ENCODE results near the gene PON2. TPM values are rescaled to one million over a fixed set of nuclear protein-coding genes. Genes with fewer than 3 reads are reported as not detected.
"Not testable (repeated sequence)": the region's sequence is repeated elsewhere in the genome, so short reads cannot be mapped to it uniquely, and the experiment has no call there.

The PON2 gene
- total RNA-seq, 1 donor from 2014 or later: 110 TPM

DNA sequence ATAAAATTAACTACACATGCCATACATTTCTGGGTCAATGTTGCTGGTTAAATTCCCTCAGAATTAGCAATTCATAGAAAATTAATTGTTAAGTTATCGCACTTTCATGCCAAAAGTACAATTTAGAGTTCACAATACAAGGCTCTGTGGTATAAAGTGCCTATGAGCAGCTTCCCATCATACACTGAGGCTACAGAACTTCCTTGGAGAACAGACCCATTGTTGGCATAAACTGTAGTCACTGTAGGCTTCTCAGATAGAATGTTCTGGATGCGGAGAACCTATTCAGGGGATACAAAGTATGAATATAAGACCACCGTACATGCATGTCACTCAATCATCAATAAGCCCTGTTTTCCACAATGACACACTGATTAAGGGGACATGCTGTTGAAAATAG is 29.6 kb downstream of the PON2 start:
- DNase-seq: no peak

DNA sequence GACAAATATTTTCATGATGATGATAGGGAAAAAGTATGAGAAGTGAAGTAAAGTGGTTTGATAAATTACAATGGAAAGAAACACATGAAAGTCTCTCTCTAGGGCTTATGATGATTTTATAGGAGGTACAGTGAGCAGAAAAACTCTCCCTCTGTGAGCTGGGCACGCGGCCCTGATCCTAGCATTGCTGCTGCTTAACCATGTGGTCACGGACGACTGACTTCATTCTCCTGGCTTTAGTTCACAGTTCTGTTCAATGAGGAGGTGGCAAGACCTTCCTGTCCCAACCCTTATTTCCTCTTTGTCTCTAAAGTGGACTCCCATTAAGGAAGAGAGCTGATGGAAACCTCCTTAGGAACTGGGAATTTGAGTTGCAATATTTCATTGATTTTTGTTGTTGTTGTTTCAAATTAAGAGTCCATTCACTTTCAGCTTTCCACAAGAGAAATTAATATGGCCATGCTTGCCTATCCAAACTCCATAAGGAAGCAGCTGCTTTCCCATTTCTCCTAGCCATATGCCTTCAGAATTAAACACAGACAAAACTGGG is 30.4 kb downstream of the PON2 start:
- peak; percentile 29 for DNase-seq

DNA sequence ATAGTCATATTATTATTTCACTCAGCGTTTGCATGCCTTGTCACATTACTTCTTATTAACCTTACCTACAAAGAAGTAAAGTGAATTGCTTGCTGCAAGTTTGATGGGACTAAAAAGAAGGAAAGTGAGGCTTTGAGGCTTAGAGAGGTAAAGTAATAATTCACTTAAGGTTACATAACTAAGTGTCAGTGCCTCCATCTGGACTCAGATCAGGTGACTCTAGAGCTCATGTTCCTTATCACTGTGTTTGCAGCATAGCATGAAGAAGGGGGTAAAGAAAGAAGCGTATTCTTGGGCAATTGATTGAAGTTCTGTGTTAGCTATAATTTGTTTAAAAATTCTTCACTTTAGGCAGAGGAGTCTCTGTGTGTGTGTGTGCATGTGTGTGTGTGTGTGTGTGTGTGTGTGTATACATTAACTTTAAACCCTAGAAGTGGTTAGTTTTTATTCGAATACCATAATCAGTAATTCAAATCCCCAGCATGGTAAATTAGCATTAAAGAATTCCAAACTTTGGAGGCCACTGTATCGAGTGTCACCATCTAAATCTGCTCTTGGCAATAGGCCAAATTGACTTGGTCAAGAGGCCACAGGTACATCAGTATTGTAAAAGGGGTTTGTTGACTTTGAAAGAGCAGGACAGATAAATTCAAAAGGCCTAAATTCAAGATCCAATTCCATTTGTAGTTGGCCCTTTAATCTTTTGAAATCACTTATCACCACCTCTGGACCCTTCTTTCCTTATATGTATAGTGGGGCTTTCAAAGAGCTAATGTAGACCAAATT is 36.5 kb downstream of the PON2 start:
- peak; percentile 11 for DNase-seq

DNA sequence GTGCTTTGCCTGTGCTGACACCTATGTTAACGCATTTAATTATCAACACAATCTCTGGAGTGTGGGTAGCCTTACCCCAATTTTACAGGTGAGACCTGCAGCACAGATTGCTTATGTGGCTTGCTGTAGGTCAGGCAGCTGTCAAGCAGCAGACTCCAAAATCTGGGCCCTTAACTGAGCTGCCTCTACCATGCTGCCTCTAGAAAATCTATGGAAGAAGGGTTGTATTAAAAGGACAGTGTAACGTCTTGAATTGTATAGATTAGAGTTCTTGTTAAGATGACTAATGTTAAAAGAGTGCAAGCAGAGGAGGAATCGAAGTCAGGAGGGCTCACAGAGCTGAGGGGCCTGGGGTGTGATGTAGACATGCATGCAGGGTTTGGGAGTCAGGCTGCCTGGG is 37.4 kb downstream of the PON2 start:
- DNase-seq: no peak

DNA sequence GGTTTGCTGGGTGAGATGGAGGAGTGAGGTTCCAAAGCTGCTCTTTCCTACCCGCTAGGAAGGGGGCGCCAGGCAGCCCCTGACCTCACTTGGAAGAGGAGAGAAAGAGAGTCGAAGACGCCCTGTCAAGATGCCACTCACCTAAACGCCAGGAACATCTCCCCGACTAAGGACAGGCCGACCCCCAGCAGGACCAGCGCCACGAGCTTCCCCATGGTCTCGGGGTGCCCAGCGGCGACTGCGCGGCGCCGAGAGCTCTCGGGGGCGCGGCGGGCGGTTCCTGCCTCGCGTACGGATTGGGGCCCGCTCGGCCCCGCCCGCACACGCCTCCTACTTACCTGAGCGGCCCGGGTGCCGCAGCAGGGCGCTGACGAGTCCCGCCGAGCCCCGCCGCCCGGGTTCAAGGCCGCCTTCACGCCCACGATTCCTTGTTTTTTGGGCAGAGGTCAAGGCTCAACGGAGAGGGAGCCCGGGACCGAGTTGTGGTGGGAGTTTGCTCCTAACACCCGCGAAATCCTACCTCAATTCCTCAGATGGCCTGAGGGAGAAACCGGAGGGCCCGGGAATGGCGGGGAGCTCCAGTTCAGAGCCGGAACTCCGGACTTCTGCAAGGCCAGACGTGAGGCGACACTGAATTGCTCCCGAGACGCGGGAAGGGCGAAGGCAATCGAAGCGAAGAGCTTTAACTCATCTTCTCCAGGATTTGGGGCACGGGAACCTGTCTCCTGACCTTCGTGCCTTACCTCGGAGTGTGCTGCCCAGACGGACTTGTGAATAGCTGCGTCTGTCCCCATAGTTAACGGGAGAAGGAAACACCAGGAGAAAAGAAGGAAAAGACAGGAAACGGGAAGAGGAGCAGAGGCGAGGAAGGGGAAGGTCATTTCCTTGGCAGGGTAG is 38.4 kb downstream of the PON2 start, which contains the start of gene PON3:
TSS of gene PON3 (minus strand) at position 240 of the 897 bp plus-strand sequence. CDS start at position 215, 25 bp downstream.
- DNase-seq: peak; percentile 21

DNA sequence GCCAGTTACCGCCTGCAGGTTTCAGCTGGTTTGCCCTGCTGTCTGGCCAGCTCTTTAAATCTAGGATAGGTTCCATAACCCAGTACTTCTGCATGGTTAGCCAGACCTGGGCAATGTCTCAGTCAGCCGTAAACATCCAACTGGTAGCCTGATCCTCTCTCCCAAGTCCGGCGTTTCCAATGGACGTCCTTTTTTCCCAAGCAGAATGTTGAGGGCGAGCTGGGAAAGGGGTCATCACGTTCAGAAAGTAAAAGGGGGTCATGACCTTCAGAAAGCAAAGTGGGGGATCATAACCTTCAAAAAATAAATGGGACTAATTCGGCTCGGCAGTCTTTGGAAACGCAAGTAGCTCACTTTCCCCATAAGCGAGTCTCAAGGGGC is 39.1 kb downstream of the PON2 start:
- no peak for DNase-seq

DNA sequence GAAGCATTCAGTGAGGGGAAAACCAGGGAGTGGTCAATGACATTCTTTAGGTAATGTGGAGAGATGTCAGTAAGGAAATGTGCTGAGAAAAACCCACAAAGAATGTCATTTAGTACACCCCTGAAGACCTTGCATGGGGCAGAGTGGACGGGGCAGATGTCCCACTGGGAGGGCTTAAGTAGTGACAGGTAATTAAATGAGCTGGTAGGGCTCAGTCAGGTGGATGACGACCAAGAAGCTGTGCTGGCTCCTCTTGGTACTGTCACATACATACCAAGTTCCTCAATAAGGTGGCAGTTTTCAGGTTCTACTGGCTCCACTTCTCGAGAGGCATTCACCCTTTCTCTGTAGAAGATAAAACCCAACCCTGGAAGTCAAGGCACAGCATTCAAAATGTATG is 40.5 kb downstream of the PON2 start:
- no peak for DNase-seq

DNA sequence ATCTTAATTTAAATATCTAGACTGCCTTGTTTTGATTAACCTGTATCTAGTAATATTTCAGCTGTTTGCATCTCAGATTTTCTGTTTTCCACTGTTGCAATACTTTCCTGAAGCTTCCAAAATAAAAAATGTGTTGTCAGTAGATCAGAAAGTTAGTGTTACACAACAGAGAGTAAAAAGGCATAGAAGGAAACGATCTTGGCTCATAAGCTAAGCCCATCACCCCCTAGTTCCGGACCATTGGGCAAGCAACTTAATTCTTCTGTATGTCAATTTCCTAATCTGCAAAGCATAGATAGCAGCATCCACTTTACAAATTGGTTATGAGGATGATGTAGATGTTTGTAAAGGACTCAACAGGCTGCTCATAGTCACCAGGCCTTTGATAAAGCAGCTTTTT is 43.1 kb downstream of the PON2 start:
- DNase-seq: no peak

DNA sequence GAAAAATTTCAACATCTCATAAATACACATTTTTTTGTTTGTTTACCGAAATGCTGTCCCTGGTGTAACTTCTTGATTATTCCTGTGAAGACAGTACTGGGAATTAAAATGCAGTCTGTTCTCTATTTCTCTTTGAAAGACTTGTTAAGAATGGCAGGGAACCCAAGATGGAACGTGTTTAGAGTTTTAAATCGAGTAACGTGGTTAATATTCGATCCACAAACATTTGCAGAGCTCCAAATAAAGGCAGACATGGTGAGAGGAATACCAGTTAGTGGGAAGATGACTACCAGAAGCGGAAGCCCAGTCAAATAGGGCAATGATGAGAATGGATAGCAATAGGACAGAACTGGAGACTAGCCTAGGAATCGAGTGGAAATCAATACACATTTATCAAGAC is 45.3 kb downstream of the PON2 start:
- DNase-seq: no peak

DNA sequence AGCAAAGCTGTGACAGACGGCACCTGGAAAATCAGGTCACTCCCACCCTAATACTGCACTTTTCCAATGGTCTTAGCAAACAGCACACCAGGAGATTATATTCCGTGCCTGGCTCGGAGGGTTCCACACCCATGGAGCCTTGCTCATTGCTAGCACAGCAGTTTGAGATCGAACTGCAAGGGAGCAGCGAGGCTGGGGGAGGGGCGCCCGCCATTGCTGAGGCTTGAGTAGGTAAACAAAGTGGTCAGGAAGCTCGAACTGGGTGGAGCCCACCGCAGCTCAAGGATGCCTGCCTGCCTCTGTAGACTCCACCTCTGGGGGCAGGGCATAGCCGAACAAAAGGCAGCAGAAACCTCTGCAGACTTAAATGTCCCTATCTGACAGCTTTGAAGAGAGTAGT is 55.4 kb downstream of the PON2 start:
- not testable (repeated sequence) for DNase-seq

DNA sequence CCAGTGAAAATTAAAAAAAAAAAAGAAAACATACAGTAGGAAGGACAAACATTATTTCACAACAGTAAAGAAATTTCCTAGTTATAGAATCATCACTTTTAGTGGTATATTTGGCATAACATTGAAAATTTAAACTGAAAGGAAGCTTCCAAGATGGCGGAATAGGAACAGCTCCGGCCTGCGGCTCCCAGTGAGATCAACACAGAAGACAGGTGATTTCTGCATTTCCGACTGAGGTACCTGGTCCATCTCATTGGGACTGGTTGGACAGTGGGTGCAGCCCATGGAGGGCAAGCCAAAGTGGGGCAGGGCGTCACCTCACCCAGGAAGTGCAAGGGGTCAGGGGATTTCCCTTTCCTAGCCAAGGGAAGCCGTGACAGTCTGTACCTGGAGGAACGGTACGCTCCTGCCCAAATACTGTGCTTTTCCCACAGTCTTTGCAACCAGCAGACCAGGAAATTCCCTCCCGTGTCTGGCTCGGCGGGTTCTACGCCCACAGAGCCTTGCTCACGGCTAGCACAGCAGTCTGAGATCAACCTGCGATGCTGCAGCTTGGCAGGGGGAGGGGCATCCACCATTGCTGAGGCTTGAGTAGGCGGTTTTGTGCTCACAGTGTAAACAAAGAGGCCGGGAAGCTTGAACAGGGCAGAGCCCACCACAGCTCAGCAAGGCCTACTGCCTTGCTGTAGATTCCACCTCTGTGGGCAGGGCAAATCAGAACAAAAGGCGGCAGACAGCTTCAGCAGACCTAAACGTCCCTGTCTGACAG is 58.0 kb downstream of the PON2 start:
- DNase-seq: no peak

DNA sequence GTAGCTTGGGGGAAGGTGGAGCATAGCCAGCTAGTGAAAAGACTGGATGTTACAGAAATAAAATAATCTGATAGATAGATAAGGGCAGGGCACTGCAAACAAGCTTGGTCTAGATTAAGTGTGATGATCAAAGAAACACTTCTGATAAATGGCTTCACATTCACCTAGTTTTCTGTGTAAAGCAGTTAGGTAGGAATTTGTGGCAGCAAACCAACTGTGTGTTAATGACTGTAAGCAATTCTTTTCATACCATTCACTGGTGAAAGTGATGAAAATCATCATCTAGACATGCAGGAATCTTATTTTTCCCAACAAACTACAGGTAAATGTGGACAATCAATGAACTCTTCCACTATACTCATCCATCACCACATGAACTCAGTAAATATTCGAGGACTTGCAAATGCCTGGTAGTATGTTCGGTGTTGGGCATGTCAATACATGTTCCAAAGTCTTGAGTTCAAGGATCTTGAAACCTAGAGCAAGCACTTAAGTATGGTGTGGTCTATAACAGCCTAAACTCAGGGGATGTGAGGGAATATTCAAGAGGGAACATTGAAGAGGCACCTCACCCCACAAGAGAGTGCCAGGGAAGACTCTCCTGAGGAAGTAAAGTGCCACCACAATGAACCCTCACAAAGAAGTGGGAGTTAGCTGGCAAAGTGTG is 59.1 kb downstream of the PON2 start:
- no peak for DNase-seq

DNA sequence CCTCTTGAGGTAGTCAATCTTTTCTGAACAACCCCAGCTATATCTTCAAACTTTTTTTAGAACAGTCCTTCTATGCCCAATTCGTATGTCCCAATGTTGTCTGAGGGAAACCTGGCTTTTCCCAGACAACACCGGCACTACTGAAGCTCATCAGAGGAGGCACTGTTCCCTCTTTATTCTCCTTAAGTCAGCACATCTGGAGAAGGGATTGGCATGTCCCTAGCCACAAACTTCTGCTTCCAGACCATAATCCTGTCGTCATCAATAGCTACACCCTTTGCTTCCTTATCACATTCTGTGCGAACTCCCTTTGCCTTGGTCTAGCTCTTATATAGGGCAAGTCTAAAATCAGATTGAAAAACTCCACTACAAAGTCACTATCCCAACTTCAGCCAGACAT is 61.5 kb downstream of the PON2 start:
- DNase-seq: no peak

DNA sequence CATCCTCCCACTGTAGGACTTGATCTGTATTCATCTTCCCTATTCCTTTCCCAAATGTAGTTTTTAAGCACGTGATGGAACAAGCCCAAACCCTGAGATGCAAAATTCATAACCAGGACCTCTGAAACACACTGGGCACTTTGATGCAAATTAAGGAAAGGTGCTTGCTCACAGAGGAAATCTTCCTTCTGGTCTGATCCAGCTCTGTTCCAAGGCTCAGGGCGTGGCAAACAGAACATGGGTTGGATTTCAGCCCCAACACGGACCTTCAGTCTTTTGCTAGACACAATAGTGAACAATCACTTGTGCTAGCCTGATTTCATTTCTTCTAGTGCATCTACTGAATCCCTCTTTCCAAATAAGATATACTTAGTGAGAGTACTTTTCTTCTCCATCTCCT is 66.6 kb downstream of the PON2 start:
- no peak for DNase-seq

DNA sequence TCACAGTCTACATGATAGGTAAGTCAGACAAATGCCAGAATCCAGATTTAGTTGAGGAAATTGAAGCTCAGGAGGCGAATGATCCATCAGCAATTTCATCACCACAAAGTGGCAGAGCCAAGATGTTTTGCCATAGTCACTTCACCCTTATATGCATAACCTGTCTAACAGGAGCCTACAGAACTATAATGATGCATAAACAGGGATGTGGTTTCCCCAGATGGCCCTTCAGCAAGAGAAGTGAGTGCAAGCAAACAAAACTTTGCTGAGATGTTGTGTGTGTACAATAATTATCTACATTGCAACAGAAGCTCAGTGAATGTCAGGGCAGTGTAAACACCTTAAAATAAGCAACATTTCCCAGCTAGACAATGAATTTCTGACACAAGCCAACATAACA is 67.2 kb downstream of the PON2 start:
- DNase-seq: no peak

DNA sequence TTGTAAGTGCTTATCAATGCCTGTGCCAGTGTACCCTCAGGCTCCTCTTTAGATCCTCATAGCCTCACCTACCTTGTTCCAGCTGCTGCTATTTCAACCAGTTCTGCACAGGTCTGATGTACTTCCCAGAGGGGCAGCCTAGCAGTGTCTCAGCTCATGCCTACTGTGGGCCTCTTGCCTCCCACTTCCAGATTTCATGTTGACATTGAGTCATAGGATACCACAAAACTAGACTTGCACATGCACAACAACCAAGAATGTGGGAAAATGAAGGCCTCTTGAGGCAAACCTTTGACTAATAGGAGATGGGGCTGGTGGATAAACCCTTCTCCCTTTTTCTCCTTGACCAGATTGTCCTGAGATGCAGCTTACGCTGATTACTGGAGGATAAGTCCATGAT is 69.7 kb downstream of the PON2 start:
- DNase-seq: no peak

DNA sequence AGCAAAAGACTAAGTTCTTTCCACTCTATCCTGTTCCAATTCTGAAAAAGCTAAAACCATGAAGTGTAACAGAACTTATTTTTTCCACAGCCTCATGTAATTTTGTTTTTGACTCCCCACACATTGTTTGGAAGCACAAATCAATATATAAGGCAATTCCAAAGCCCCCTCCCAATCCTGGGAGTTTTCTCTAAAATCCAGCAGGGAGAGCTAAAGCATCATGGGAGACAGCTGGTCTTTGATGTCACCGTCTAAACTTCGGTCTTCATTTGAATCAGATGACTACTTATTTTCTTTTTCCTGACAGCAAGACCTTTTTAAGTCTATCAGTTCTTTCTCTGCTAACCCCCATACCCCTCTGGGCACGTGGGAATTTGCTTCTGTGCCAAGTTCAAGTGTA is 77.2 kb downstream of the PON2 start:
- no peak for DNase-seq
